OCI-LY3 (cell line): Measurements from ENCODE around the gene SMCO4.
A peak's percentile ranks its signal among the peaks of the same experiment; 100 is the strongest.
"Not testable (repeated sequence)": the region's sequence is repeated elsewhere in the genome, so short reads cannot be mapped to it uniquely, and the experiment has no call there.

Source experiments
- H2AFZ ChIP-seq: fragments of 200-600, 300-600 bp; shearing (Covaris generic); 2 replicates; pipeline ENCODE4 v1.6.0; 2014; ENCODE audit warnings: antibody characterized with exemption, low read depth, low read length
- H3K27ac ChIP-seq: fragments of 200-600, 300-600 bp; sonication (generic); 2 replicates; pipeline ENCODE4 v1.5.1; 2014; ENCODE audit warnings: mild to moderate bottlenecking, low read length, moderate library complexity, mixed read lengths
- H3K27me3 ChIP-seq: fragments of 200-600, 300-600 bp; sonication (generic); 2 replicates; pipeline ENCODE4 v1.6.1; 2014; ENCODE audit warnings: low read depth, low read length, mixed read lengths
- H3K36me3 ChIP-seq: fragments of 200-600, 300-600 bp; sonication (generic); replicated peaks from 2 replicates; pipeline ENCODE3; 2014; ENCODE audit warnings: low read depth, low read length, mixed read lengths
- H3K4me1 ChIP-seq: fragments of 300-600, 200-600 bp; sonication (generic); 2 replicates; pipeline ENCODE4 v1.6.1; 2014; ENCODE audit warnings: low read length, mixed read lengths
- H3K4me2 ChIP-seq: fragments of 200-600, 300-600 bp; sonication (generic); 2 replicates; pipeline ENCODE4 v1.6.1; 2014; ENCODE audit warnings: low read length, mixed read lengths
- H3K4me3 ChIP-seq: fragments of 300-600, 200-600 bp; sonication (generic); 2 replicates; pipeline ENCODE4 v1.5.1; 2014; ENCODE audit warnings: antibody characterized with exemption, mild to moderate bottlenecking, low read length, moderate library complexity
- H3K79me2 ChIP-seq: fragments of 300-600, 200-600 bp; shearing (Covaris generic); 2 replicates; pipeline ENCODE4 v1.6.1; 2014; ENCODE audit warnings: mild to moderate bottlenecking, low read length, mixed read lengths
- H3K9ac ChIP-seq: fragments of 300-600, 200-600 bp; shearing (Covaris generic); 2 replicates; pipeline ENCODE4 v1.6.0; 2014; ENCODE audit warnings: mild to moderate bottlenecking, low read length, moderate library complexity
- H3K9me3 ChIP-seq: fragments of 200-600, 300-600 bp; shearing (Covaris generic); 2 replicates; pipeline ENCODE4 v1.6.1; 2014; ENCODE audit warnings: low read length, mixed read lengths; ENCODE audit not compliant: insufficient read depth
- H4K20me1 ChIP-seq: fragments of 200-600, 300-600 bp; sonication (generic); 2 replicates; pipeline ENCODE4 v1.6.1; 2016; ENCODE audit warnings: low read length, mixed read lengths; ENCODE audit not compliant: insufficient read depth
- CTCF ChIP-seq: fragments of 200-600, 300-600 bp; sonication (generic); IDR thresholded peaks from 2 replicates; pipeline ENCODE4 v1.5.1; 2014; ENCODE audit warnings: antibody characterized with exemption, low read length, low read depth
- EZH2phosphoT487 ChIP-seq: fragments of 200-600 bp; shearing (Covaris generic); IDR thresholded peaks from 2 replicates; pipeline ENCODE4 v1.6.1; 2018; ENCODE audit warnings: antibody characterized with exemption, mixed run types, low read depth

Gene SMCO4

GRCh38 chr11:93543292-93543977 is at the start of gene SMCO4:
SMCO4 (minus strand) TSS chr11:93543391; CDS start chr11:93479189, 64,202 bp downstream.
- Histone ChIP-seq H3K4me2 (peak within 1 kb of the TSS; percentile 97), H3K4me3 (peak within 1 kb of the TSS; percentile 88), H3K79me2 (peaks cover 36% of the 10 kb centered on the region), H3K9ac (peak within 1 kb of the TSS; percentile 91), H3K27me3 (no peaks in the 10 kb centered on the region), H3K27ac (peak within 1 kb of the TSS; percentile 49), H3K36me3 (no peaks in the 10 kb centered on the region), H3K4me1 (peaks cover 38% of the 10 kb centered on the region), H4K20me1 (peaks cover 7% of the 10 kb centered on the region), H3K9me3 (no peaks in the 10 kb centered on the region), H2AFZ (peak within 1 kb of the TSS; percentile 92)
- TF ChIP-seq EZH2phosphoT487 (no peak), CTCF (peak; percentile 64)

GRCh38 chr11:93591247-93591898 is 48.2 kb upstream of the SMCO4 start:
- peaks cover 35% of the 10 kb centered on the region for H3K27me3 ChIP-seq
- peaks cover 10% of the 10 kb centered on the region for H3K4me1 ChIP-seq
- no peak overlapping the region for H3K27ac ChIP-seq

GRCh38 chr11:93589347-93589746 is 46.2 kb upstream of the SMCO4 start:
- H3K79me2 ChIP-seq = no peaks in the 10 kb centered on the region
- H3K4me2 ChIP-seq = no peak overlapping the region
- H3K4me3 ChIP-seq = no peak overlapping the region
- H3K27ac ChIP-seq = no peak overlapping the region
- peaks cover 10% of the 10 kb centered on the region for H3K4me1 ChIP-seq
- H3K9me3 ChIP-seq = no peaks in the 10 kb centered on the region
- peaks cover 35% of the 10 kb centered on the region for H3K27me3 ChIP-seq
- H3K9ac ChIP-seq = no peak overlapping the region
- TF ChIP-seq EZH2phosphoT487 = no peak
- no peak for TF ChIP-seq CTCF
- H4K20me1 ChIP-seq = no peaks in the 10 kb centered on the region
- no peaks in the 10 kb centered on the region for H3K36me3 ChIP-seq
- H2AFZ ChIP-seq = no peak overlapping the region

More at GRCh38 chr11:93591247-93591898, 48.2 kb upstream of the SMCO4 start:
- H3K36me3 ChIP-seq = no peaks in the 10 kb centered on the region
- H3K9ac ChIP-seq = no peak overlapping the region
- H2AFZ ChIP-seq = no peak overlapping the region
- H3K9me3 ChIP-seq = no peaks in the 10 kb centered on the region
- H3K4me2 ChIP-seq = peak overlapping the region; percentile 31
- no peaks in the 10 kb centered on the region for H4K20me1 ChIP-seq
- no peaks in the 10 kb centered on the region for H3K79me2 ChIP-seq
- TF ChIP-seq CTCF (no peak), EZH2phosphoT487 (no peak)
- peak overlapping the region; percentile 22; the same call in 1 of the 2 replicates for H3K4me3 ChIP-seq

GRCh38 chr11:93587858-93588581 is 44.8 kb upstream of the SMCO4 start:
- Histone ChIP-seq H2AFZ (no peak overlapping the region), H3K27ac (no peak overlapping the region), H3K27me3 (peaks cover 35% of the 10 kb centered on the region), H3K4me1 (peaks cover 10% of the 10 kb centered on the region), H4K20me1 (no peaks in the 10 kb centered on the region), H3K36me3 (no peaks in the 10 kb centered on the region), H3K4me3 (no peak overlapping the region), H3K4me2 (no peak overlapping the region), H3K9me3 (no peaks in the 10 kb centered on the region), H3K79me2 (no peaks in the 10 kb centered on the region), H3K9ac (no peak overlapping the region)
- no peak for TF ChIP-seq CTCF
- TF ChIP-seq EZH2phosphoT487 = no peak

- not testable (repeated sequence) for H4K20me1 ChIP-seq, H3K9me3 ChIP-seq, H3K4me3 ChIP-seq, H3K9ac ChIP-seq, H3K79me2 ChIP-seq, H3K4me2 ChIP-seq, H3K36me3 ChIP-seq, H2AFZ ChIP-seq, H3K27ac ChIP-seq
- Histone ChIP-seq H3K27me3 (peaks cover 33% of the 10 kb centered on the region), H3K4me1 (peaks cover 10% of the 10 kb centered on the region)
These were observed 44.2 kb upstream of the SMCO4 start for GRCh38 chr11:93587425-93587824.
